ENCODE results near the gene LRRC8E.

- TF ChIP-seq POLR2AphosphoS5 (IDR thresholded peaks at IDR 0.05; ENCODE audit: low read depth, low read length) (no peak), TAF1 (IDR thresholded peaks at IDR 0.05; ENCODE audit: borderline replicate concordance, insufficient read depth, low read length) (no peak), REST (IDR thresholded peaks at IDR 0.05; ENCODE audit: insufficient read depth in 1 of 2, low read depth in 2 of 2, low read length in 2 of 2) (no peak)
These were observed 44.1 kb downstream of the LRRC8E start for GRCh38 chr19:7932276-7932929.

Measured in PFSK-1 (cell line).